ENCODE data around the gene KRTAP20-2.

Gene KRTAP20-2

DNA sequence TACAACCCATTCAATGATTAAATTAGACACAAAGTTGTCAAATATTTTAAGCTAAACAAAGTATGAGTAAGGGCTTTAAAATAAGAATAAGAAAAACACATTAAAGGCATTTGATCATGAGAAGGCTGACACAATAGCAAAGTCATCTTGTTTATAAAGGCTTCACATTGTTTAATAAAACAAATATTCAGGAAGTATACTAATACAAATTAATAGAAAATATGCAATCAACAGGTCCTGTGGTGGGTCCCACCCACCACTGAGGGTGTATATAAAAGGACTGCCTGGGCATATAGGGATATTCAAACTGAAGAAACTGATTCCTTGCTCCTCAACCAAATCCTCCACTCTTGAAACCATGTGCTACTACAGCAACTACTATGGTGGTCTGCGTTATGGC lies at the start of gene KRTAP20-2:
KRTAP20-2 (plus strand) TSS at position 301 of the 400 bp plus-strand sequence; CDS start at position 359, 58 bp downstream.
- no peak for DNase-seq (ENCODE audit: low spot score)
- TF ChIP-seq, protein P1, sequence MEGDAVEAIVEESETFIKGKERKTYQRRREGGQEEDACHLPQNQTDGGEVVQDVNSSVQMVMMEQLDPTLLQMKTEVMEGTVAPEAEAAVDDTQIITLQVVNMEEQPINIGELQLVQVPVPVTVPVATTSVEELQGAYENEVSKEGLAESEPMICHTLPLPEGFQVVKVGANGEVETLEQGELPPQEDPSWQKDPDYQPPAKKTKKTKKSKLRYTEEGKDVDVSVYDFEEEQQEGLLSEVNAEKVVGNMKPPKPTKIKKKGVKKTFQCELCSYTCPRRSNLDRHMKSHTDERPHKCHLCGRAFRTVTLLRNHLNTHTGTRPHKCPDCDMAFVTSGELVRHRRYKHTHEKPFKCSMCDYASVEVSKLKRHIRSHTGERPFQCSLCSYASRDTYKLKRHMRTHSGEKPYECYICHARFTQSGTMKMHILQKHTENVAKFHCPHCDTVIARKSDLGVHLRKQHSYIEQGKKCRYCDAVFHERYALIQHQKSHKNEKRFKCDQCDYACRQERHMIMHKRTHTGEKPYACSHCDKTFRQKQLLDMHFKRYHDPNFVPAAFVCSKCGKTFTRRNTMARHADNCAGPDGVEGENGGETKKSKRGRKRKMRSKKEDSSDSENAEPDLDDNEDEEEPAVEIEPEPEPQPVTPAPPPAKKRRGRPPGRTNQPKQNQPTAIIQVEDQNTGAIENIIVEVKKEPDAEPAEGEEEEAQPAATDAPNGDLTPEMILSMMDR (IDR thresholded peaks at IDR 0.05; ENCODE audit: extremely low read depth, missing control alignments) = no peak

DNA sequence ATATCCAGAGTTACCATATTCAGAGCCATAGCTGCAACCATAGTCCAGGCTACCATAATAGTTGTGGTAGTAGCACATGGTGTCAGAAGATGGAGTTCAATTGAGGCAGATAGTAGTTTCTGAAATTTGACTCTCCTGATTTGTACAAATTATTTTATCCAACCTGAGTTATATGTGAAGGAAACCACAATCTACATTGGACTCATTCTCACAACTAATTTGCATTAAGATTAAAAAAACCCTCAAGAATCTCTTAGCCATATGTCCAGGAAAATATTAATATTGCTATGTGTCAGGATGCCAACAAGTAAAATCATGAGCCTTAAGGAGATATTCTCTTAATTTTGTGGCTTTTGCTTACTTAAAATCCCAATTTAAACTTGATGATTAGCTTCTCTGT lies 44.7 kb upstream of the KRTAP20-2 start, which contains the start of gene KRTAP22-2:
KRTAP22-2 (minus strand) TSS at position 101 of the 400 bp plus-strand sequence.
- TF ChIP-seq, protein P1 (IDR thresholded peaks at IDR 0.05; ENCODE audit: extremely low read depth, missing control alignments) = no peak
- no peak for DNase-seq (ENCODE audit: low spot score)

DNA sequence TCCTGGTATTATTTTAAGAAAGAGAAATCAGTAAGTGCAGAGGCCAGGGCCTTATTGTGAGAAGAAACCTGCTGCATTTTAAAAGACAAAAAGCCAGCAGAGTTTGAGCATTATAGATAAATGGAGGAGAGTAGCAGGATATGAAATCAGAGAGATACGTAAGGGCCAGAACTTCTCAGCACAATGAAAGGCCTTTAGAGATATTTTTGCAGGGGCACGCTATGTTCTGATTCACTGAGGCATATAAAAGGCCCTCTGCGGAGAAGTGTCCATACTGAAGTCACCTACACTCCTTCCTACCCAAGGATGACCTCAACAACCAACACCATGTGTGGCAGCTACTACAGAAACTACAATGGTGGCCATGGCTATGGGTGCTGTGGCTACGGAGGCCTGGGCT lies 42.9 kb upstream of the KRTAP20-2 start, which contains the start of gene KRTAP6-3:
KRTAP6-3 (plus strand) TSS at position 301 of the 400 bp plus-strand sequence; CDS start at position 307, 6 bp downstream.
- DNase-seq (ENCODE audit: low spot score) = no peak
- TF ChIP-seq, protein P1 (IDR thresholded peaks at IDR 0.05; ENCODE audit: extremely low read depth, missing control alignments) = no peak

DNA sequence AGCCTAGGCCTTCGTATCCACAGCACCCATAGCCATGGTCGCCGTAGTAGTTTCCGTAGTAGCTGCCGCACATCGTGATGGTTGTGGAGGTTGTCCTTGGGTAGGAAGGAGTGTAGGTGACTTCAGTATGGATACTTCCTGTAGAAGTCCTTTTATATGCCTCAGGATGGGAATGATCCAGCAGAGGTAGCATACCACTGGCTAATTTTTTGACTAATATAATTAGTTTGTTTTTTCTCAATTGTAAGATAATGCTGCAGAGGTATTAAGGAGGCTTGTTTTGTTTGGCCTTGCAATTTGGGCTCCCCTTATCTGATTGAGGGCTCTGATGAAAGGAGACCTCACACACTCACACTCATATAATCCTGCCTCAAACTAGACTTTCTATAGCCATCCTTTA lies 36.2 kb upstream of the KRTAP20-2 start, which contains the start of gene KRTAP6-2:
KRTAP6-2 (minus strand) TSS at position 101 of the 400 bp plus-strand sequence; CDS start at position 73, 28 bp downstream.
- TF ChIP-seq, protein P1 (IDR thresholded peaks at IDR 0.05; ENCODE audit: extremely low read depth, missing control alignments) = no peak
- no peak for DNase-seq (ENCODE audit: low spot score)

DNA sequence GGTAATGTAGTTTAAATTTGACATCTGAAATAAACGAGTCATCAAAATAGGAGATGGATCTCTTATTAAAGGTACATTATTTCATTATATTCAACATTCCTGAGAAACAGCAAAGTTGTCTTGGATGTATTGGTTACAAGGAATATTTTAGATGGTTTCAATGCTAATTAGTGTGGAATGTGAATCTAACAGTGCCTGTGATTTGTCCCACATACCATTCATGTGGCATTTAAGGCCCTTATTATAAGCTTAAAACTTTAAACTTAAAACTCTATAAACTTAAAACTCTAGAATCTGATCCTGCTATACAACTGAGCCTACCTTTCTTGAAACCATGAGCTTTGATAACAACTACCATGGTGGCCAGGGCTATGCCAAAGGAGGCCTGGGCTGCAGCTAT lies 34.2 kb upstream of the KRTAP20-2 start, which contains the start of gene KRTAP22-1:
KRTAP22-1 (plus strand) TSS at position 301 of the 400 bp plus-strand sequence.
- TF ChIP-seq, protein P1 (IDR thresholded peaks at IDR 0.05; ENCODE audit: extremely low read depth, missing control alignments) = no peak
- no peak for DNase-seq (ENCODE audit: low spot score)

DNA sequence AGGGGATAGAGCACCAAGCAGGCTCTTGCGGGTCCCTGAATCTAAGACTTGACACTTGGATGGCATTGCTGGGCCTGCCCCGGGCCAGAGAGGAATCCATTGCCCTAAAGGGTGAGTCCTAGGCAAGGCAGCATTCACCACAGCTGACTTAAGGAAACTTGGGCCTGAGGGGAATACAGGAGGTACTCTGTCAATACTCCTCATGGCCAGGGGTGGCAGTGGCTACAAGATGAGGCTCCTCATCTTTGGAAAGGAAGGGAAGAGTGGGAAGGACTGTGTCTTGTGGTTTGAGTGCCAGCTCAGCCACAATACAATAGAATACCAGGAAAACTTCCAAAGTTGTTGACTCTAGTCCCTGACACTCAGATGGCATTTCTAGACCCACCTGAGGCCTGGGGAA lies 29.0 kb upstream of the KRTAP20-2 start:
- DNase-seq (ENCODE audit: low spot score) = no peak
- TF ChIP-seq, protein P1 (IDR thresholded peaks at IDR 0.05; ENCODE audit: extremely low read depth, missing control alignments) = no peak

DNA sequence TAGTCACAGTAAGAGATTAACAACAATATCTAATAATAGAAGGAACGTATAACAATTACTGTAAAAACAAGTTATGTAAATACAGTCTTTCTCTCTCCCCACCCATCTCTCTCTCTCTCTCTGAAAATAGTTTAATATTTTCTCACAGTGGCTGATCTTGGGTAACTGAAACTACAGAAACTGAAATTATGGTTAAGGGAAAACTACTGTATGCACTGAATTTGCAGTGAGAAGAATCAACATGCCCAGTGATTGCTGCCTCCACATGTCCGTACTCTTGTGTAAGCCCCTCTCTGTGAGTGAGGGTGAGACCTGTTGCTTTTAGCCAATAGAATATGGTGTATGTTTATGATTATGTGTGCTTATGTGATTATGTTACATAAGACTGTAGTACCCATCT lies 22.9 kb upstream of the KRTAP20-2 start:
- TF ChIP-seq, protein P1 (IDR thresholded peaks at IDR 0.05; ENCODE audit: extremely low read depth, missing control alignments) = no peak

More for the DNA sequence above, 22.9 kb upstream of the KRTAP20-2 start:
- no peak for DNase-seq (ENCODE audit: low spot score)
